Transverse colon (tissue), 4 donors: ENCODE results near the gene KLHL18. TPM values are rescaled to one million over a fixed set of nuclear protein-coding genes. Genes with fewer than 3 reads are reported as not detected.

ENCODE experiments used
- DNase-seq: peaks from one replicate; pipeline ENCODE4 v3.0.0-alpha.2; 2019
- H3K27ac ChIP-seq, 4 donors: fragments of 200-600 bp; sonication (generic); 2 replicates each; pipeline ENCODE4 v1.5.1; 2016 to 2018; ENCODE audit warnings: inconsistent platforms in 4 of 4
- H3K27me3 ChIP-seq: fragments of 200-600 bp; sonication (generic); 2 replicates; pipeline ENCODE4 v1.5.1; 2017; ENCODE audit warnings: inconsistent platforms
- H3K36me3 ChIP-seq, 4 donors: fragments of 200-600 bp; sonication (generic); 2 replicates each; pipeline ENCODE4 v1.5.1; 2017 to 2019; ENCODE audit warnings: inconsistent platforms in 4 of 4
- H3K4me1 ChIP-seq, 4 donors: fragments of 200-600 bp; sonication (generic); 2 replicates each; pipeline ENCODE4 v1.5.1; 2017 to 2020; ENCODE audit warnings: inconsistent platforms in 4 of 4
- H3K4me3 ChIP-seq, 4 donors: fragments of 200-600 bp; sonication (generic); 1 replicate in 1 of 4; 2 replicates in 3 of 4; pipeline versions ENCODE4 v1.5.1 to v1.6.1; 2017 to 2019; ENCODE audit warnings: inconsistent platforms in 4 of 4
- H3K9me3 ChIP-seq, 2 donors: fragments of 200-600 bp; sonication (generic); 2 replicates each; pipeline ENCODE4 v1.5.1; 2017 to 2019; ENCODE audit warnings: inconsistent platforms in 2 of 2
- EP300 ChIP-seq: sonication (generic); formaldehyde crosslinking; IDR thresholded peaks from one replicate; pipeline ENCODE4 v1.6.1; 2017; ENCODE audit warnings: antibody characterized with exemption, low read depth
- POLR2A ChIP-seq: fragments of 450-650 bp; IDR thresholded peaks from one replicate; pipeline ENCODE4 v1.6.1; 2016; ENCODE audit warnings: antibody characterized with exemption, mild to moderate bottlenecking, moderate library complexity
- POLR2AphosphoS5 ChIP-seq, 3 donors: sonication (generic); formaldehyde crosslinking; IDR thresholded peaks; one replicate each; pipeline ENCODE4 v1.6.1; 2016; ENCODE audit warnings: antibody characterized with exemption in 3 of 3
- WGBS, 2 donors: methylation state at CpG; one replicate each; pipeline ENCODE4 v1.1.5; 2018; ENCODE audit warnings: low coverage in 1 of 2; 5-methylcytosine and 5-hydroxymethylcytosine counted together
- in situ Hi-C, 4 donors: fragments of 200-750 bp; cut with MboI; loops; one replicate each; pipeline versions ENCODE4 v1.15.0 to v1.15.1; 2017; ENCODE audit warnings: low sequenced_read_pairs in 3 of 4, low pct_ligation_motif_present in 1 of 4, low pct_unique_long_range_greater_than_20kb in 1 of 4
- intact Hi-C: fragments of 100-400 bp; cut with DNase I; formaldehyde crosslinking; loops from one replicate; pipeline ENCODE4 v1.15.1; 2023; ENCODE audit warnings: low total_unique reads
- total RNA-seq, 4 donors: library from RNA; depleted of rRNA; stranded (reverse); fragments of >200 nt; gene quantifications; one replicate each; pipeline ENCODE4 v1.1.0, GENCODE V29; 2016
- TF ChIP-seq, protein P1 (sequence below), 5 experiments: fragments of 200-600 bp in 3 of 5; fragments of 450-650 bp in 2 of 5; sonication (generic) in 3 of 5; IDR thresholded peaks; 1 replicate in 2 of 5; 2 replicates in 3 of 5; pipeline ENCODE4 v1.5.1; 2016 to 2017; ENCODE audit warnings: antibody characterized with exemption in 5 of 5, inconsistent platforms in 3 of 5, mild to moderate bottlenecking in 2 of 5, moderate library complexity in 1 of 5

Gene KLHL18
- total RNA-seq, 4 donors from 2014 or later = 12.2 to 48.6 (median 14.5) TPM

DNA sequence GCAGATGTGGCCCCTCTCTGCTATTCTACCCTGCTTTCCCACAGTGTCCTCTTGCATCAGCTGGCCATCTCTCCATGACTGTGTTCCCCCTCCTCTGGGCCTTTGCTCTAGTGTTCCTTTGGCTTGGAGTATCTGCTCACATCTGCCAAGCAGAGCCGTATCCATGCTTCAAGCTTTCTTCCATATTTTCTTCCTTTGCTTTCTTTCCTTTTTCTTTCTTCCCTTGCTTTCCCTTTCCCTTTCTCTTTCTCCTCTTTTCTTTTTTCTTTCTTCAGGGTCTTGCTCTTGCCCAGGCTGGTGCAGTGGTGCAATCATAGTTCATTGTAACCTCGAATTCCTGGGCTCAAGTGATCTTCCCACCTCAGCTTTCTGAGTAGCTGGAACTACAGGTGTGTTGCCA lies 12.6 kb downstream of the KLHL18 start:
- TF ChIP-seq POLR2A (no peak), EP300 (no peak), POLR2AphosphoS5 (IDR thresholded peaks at IDR 0.05) (no peak)
- TF ChIP-seq, protein P1, sequence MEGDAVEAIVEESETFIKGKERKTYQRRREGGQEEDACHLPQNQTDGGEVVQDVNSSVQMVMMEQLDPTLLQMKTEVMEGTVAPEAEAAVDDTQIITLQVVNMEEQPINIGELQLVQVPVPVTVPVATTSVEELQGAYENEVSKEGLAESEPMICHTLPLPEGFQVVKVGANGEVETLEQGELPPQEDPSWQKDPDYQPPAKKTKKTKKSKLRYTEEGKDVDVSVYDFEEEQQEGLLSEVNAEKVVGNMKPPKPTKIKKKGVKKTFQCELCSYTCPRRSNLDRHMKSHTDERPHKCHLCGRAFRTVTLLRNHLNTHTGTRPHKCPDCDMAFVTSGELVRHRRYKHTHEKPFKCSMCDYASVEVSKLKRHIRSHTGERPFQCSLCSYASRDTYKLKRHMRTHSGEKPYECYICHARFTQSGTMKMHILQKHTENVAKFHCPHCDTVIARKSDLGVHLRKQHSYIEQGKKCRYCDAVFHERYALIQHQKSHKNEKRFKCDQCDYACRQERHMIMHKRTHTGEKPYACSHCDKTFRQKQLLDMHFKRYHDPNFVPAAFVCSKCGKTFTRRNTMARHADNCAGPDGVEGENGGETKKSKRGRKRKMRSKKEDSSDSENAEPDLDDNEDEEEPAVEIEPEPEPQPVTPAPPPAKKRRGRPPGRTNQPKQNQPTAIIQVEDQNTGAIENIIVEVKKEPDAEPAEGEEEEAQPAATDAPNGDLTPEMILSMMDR (IDR thresholded peaks at IDR 0.05) = no peak
- Histone ChIP-seq H3K36me3 (no peaks in the 10 kb centered on the region), H3K4me1 (peaks cover 0 to 11% (median 3%) of the 10 kb centered on the region in 4 donors), H3K27ac (no peak overlapping the region), H3K9me3 (no peaks in the 10 kb centered on the region), H3K27me3 (no peaks in the 10 kb centered on the region), H3K4me3 (no peak overlapping the region)
- no peak for DNase-seq
- WGBS, 2 donors = 89 to 93% methylated on average over 1 to 2 of the region's 2 CpGs
- in situ Hi-C loops (no loop called here), intact Hi-C loops (no loop called here)

DNA sequence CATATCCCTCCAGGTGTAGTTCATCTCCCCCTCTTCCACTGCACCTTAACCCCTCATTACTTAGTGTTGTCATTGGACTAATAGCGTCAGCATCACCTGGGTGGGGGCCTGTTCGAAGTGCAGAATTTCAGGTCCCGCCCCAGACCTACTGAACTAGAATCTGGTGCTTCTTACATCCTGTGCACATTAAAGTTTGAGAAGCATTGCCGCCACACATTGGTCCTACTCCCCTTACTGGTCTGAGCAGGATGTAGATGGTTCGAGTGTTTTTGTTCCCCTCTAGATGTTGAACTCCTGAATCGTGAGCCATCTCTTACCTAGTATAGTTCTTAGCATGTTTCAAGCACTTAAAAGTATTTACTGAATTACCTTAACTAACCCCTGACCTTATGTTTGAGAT lies 13.2 kb downstream of the KLHL18 start:
- Histone ChIP-seq H3K4me1 (peaks cover 0 to 11% (median 3%) of the 10 kb centered on the region in 4 donors), H3K4me3 (no peak overlapping the region), H3K9me3 (no peaks in the 10 kb centered on the region), H3K36me3 (no peaks in the 10 kb centered on the region), H3K27ac (no peak overlapping the region), H3K27me3 (no peaks in the 10 kb centered on the region)
- intact Hi-C loops = no loop called here
- in situ Hi-C loops = no loop called here
- no peak for DNase-seq
- TF ChIP-seq, protein P1 (IDR thresholded peaks at IDR 0.05) = no peak
- no peak for TF ChIP-seq POLR2AphosphoS5 (IDR thresholded peaks at IDR 0.05)
- no peak for TF ChIP-seq EP300
- no peak for TF ChIP-seq POLR2A
- 87% methylated on average over 6 of the region's 6 CpGs; no CpG with 5 or more reads in 1 of the 2 donors for WGBS, 2 donors

DNA sequence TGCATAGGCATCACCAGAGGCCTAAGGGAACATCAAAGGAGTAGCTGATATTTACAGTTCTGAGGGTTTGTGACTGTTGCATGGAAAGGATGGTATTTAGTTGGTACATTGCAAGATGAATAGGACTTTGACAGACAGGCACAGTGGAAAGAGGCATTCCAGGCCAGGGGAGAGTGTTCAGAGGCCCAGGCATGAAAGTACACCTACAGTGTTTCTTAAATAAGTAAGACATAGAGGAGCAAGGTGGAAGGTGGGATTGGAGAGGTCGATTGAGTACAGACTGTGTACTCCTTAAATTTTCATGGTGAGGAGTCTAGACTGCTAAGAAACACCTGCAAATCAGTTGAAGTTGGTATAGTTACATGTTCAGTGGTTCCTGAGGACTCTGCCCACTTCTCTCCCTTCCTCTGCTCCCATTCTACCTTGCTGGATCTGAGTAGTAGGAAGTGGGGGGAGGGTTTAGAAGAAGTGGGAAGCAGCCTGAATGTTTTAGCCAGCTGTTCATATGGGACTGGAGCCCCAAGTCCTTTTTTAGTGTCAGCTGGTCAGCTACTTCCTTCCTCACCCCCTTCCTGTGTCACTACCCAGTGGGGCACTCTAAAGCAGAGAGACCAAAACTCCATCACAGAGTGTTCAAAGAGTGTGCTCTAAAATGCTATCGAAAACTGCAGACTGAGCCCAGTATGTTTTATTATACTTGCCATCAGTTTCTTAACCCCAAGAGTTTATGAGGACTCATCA lies 14.0 kb downstream of the KLHL18 start:
- intact Hi-C loops = no loop called here
- in situ Hi-C loops = no loop called here
- WGBS, 2 donors = 77 to 83% methylated on average over 1 to 2 of the region's 2 CpGs
- H3K27ac ChIP-seq = no peak overlapping the region
- H3K4me1 ChIP-seq = peaks cover 0 to 11% (median 3%) of the 10 kb centered on the region in 4 donors
- no peaks in the 10 kb centered on the region for H3K36me3 ChIP-seq
- no peak for DNase-seq
- H3K4me3 ChIP-seq = no peak overlapping the region
- H3K27me3 ChIP-seq = no peaks in the 10 kb centered on the region
- H3K9me3 ChIP-seq = no peaks in the 10 kb centered on the region
- TF ChIP-seq POLR2AphosphoS5 (IDR thresholded peaks at IDR 0.05) = no peak
- TF ChIP-seq EP300 = no peak
- TF ChIP-seq, protein P1 (IDR thresholded peaks at IDR 0.05) = no peak
- TF ChIP-seq POLR2A = no peak

DNA sequence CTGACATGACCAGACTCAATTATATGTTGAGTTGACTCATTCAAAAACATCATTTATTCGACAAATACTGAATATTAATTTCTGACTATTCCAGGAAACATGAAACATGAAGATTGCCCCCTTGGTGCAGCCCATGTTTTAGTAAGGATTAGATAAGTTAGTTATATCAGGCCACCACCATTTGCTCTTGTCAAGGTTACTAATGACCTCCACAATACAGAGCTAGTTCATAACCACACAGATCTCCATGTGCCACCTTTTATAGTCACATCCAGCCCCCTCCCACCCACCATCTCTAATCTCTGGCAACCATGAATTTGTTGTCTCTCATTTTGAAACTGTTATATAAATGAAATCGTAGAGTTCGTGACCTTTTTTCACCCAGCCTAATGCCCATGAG lies 15.7 kb downstream of the KLHL18 start:
- no peak for DNase-seq
- Histone ChIP-seq H3K27ac (no peak overlapping the region), H3K36me3 (peaks cover 0 to 11% (median 4%) of the 10 kb centered on the region in 4 donors), H3K27me3 (no peaks in the 10 kb centered on the region), H3K4me3 (no peak overlapping the region), H3K4me1 (peaks cover 0 to 11% (median 3%) of the 10 kb centered on the region in 4 donors), H3K9me3 (no peaks in the 10 kb centered on the region)
- 89 to 92% methylated on average over 3 of the region's 3 CpGs for WGBS, 2 donors
- in situ Hi-C loops (no loop called here), intact Hi-C loops (no loop called here)
- no peak for TF ChIP-seq EP300
- no peak for TF ChIP-seq POLR2A
- TF ChIP-seq, protein P1 (IDR thresholded peaks at IDR 0.05) = no peak
- no peak for TF ChIP-seq POLR2AphosphoS5 (IDR thresholded peaks at IDR 0.05)
